Chondrocyte (in vitro differentiated cells): ENCODE data around the gene TRERF1. TPM values are rescaled to one million over a fixed set of nuclear protein-coding genes. Genes with fewer than 3 reads are reported as not detected.

Experiments
- DNase-seq: peaks from one replicate; pipeline ENCODE4 v3.0.0; 2021; ENCODE audit warnings: mixed read lengths, low spot score
- H3K27ac Mint-ChIP-seq: one replicate; pipeline ENCODE4 v1.8.0; 2021; ENCODE audit warnings: mild to moderate bottlenecking, moderate library complexity, mixed read lengths; ENCODE audit not compliant: unreplicated experiment
- H3K27me3 Mint-ChIP-seq: 2 replicates; pipeline ENCODE4 v1.8.0; 2021; ENCODE audit warnings: low read depth, mixed read lengths
- H3K36me3 Mint-ChIP-seq: 2 replicates; pipeline ENCODE4 v1.8.0; 2021; ENCODE audit warnings: low read depth, mixed read lengths
- H3K4me1 Mint-ChIP-seq: 2 replicates; pipeline ENCODE4 v1.8.0; 2021; ENCODE audit warnings: low read depth, mild to moderate bottlenecking, mixed read lengths
- H3K4me3 Mint-ChIP-seq: one replicate; pipeline ENCODE4 v1.8.0; 2021; ENCODE audit warnings: mild to moderate bottlenecking, moderate library complexity, mixed read lengths; ENCODE audit not compliant: unreplicated experiment
- H3K9me3 Mint-ChIP-seq: 2 replicates; pipeline ENCODE4 v1.8.0; 2021; ENCODE audit warnings: low read depth, mixed read lengths
- CTCF ChIP-seq: fragments of 200-600 bp; sonication (generic); IDR thresholded peaks from 2 replicates; pipeline ENCODE4 v1.5.0; 2021; ENCODE audit warnings: antibody characterized with exemption, mild to moderate bottlenecking, moderate library complexity
- total RNA-seq: library from RNA; stranded (reverse); gene quantifications from 3 replicates; pipeline ENCODE4 v1.2.1, GENCODE V29; 2021

The TRERF1 gene
- total RNA-seq, 1 donor from 2014 or later = 1.8 TPM

GRCh38 chr6:42232035-42232434 lies 219.7 kb downstream of the TRERF1 start:
- no peaks in the 10 kb centered on the region for H3K9me3 Mint-ChIP-seq
- H3K4me3 Mint-ChIP-seq = no peak overlapping the region
- H3K27me3 Mint-ChIP-seq = no peaks in the 10 kb centered on the region
- DNase-seq = no peak
- no peaks in the 10 kb centered on the region for H3K36me3 Mint-ChIP-seq
- TF ChIP-seq CTCF = no peak
- H3K27ac Mint-ChIP-seq = no peak overlapping the region
- no peaks in the 10 kb centered on the region for H3K4me1 Mint-ChIP-seq

- Mint-ChIP-seq H3K4me3 (no peak overlapping the region), H3K27ac (no peak overlapping the region), H3K27me3 (no peaks in the 10 kb centered on the region), H3K4me1 (peaks cover 13% of the 10 kb centered on the region), H3K9me3 (no peaks in the 10 kb centered on the region), H3K36me3 (no peaks in the 10 kb centered on the region)
- DNase-seq = no peak
- peak; percentile 72 for TF ChIP-seq CTCF
Observed at GRCh38 chr6:42230345-42231321, 221.1 kb downstream of the TRERF1 start.

- peaks cover 15% of the 10 kb centered on the region for H3K4me1 Mint-ChIP-seq
- no peaks in the 10 kb centered on the region for H3K27me3 Mint-ChIP-seq
- no peak overlapping the region for H3K4me3 Mint-ChIP-seq
- H3K27ac Mint-ChIP-seq = no peak overlapping the region
- H3K36me3 Mint-ChIP-seq = no peaks in the 10 kb centered on the region
- TF ChIP-seq CTCF = no peak
- DNase-seq = no peak
- H3K9me3 Mint-ChIP-seq = no peaks in the 10 kb centered on the region
Observed at GRCh38 chr6:42229506-42230119, 222.1 kb downstream of the TRERF1 start.

GRCh38 chr6:42228305-42228704 lies 223.4 kb downstream of the TRERF1 start:
- Mint-ChIP-seq H3K4me1 (peaks cover 19% of the 10 kb centered on the region), H3K27ac (no peak overlapping the region), H3K4me3 (no peak overlapping the region), H3K9me3 (no peaks in the 10 kb centered on the region), H3K36me3 (no peaks in the 10 kb centered on the region), H3K27me3 (no peaks in the 10 kb centered on the region)
- TF ChIP-seq CTCF = no peak
- no peak for DNase-seq

GRCh38 chr6:42227173-42227850 lies 224.4 kb downstream of the TRERF1 start:
- no peaks in the 10 kb centered on the region for H3K36me3 Mint-ChIP-seq
- no peaks in the 10 kb centered on the region for H3K9me3 Mint-ChIP-seq
- H3K27me3 Mint-ChIP-seq = no peaks in the 10 kb centered on the region
- H3K4me1 Mint-ChIP-seq = peaks cover 19% of the 10 kb centered on the region
- TF ChIP-seq CTCF = no peak
- no peak for DNase-seq
- H3K4me3 Mint-ChIP-seq = no peak overlapping the region
- H3K27ac Mint-ChIP-seq = no peak overlapping the region
